ENCODE measurements around the gene KCNJ6. TPM values are rescaled to one million over a fixed set of nuclear protein-coding genes. Genes with fewer than 3 reads are reported as not detected.

The KCNJ6 gene
- total and polyA plus RNA-seq, 2 of the 8 experiments (the other 6 are each of a cell fraction or from before 2014, with no cell fraction given) = 0.51 to 1.2 TPM

DNA sequence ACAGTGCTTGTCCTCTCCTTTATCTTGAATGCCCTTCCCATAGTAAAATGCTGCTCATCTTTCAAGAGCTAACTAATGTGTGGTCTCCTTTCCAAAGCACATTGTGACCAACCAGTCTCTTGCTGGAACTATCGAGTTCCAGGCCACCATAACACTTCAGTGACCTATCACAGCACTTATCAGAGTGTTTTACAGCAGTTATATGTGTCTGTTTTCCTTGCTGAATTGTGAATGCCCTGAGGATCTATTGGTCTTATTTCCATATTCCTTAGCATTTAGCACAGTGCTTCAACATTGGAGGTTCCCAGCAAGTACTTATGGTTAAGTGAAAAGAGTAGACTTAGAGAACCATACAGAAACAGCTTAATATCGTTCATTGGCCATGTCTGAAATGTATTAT lies 285.4 kb downstream of the KCNJ6 start (continued):
- TF ChIP-seq, protein P1, sequence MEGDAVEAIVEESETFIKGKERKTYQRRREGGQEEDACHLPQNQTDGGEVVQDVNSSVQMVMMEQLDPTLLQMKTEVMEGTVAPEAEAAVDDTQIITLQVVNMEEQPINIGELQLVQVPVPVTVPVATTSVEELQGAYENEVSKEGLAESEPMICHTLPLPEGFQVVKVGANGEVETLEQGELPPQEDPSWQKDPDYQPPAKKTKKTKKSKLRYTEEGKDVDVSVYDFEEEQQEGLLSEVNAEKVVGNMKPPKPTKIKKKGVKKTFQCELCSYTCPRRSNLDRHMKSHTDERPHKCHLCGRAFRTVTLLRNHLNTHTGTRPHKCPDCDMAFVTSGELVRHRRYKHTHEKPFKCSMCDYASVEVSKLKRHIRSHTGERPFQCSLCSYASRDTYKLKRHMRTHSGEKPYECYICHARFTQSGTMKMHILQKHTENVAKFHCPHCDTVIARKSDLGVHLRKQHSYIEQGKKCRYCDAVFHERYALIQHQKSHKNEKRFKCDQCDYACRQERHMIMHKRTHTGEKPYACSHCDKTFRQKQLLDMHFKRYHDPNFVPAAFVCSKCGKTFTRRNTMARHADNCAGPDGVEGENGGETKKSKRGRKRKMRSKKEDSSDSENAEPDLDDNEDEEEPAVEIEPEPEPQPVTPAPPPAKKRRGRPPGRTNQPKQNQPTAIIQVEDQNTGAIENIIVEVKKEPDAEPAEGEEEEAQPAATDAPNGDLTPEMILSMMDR (IDR thresholded peaks at IDR 0.05; ENCODE audit: control extremely low read depth in 1 of 3, insufficient read depth in 1 of 3, low read depth in 1 of 3, low read length in 3 of 3) = no peak
- no peak for TF ChIP-seq KDM1A (IDR thresholded peaks at IDR 0.05; ENCODE audit: borderline replicate concordance, low read length)
